HG03196 (cell line): ENCODE data around the gene APOLD1.
"Not testable (repeated sequence)": the region's sequence is repeated elsewhere in the genome, so short reads cannot be mapped to it uniquely, and the experiment has no call there.

Experiments
- ATAC-seq: cut with Tn5 transposase; IDR thresholded peaks from one replicate; pipeline ENCODE4 v1.9.1; 2021; ENCODE audit not compliant: unreplicated experiment

APOLD1 gene

GRCh38 chr12:12839003-12839395, 53.5 kb downstream of the APOLD1 start:
- ATAC-seq: no peak

GRCh38 chr12:12839439-12839838, 54.0 kb downstream of the APOLD1 start:
- ATAC-seq: not testable (repeated sequence)

GRCh38 chr12:12839873-12840579, 54.6 kb downstream of the APOLD1 start:
- ATAC-seq: no peak

- ATAC-seq: no peak
Observed at GRCh38 chr12:12840580-12840899, 55.1 kb downstream of the APOLD1 start.
